Ishikawa (cell line): ENCODE results near the gene TBC1D4.

ENCODE experiments used
- CEBPB ChIP-seq: IDR thresholded peaks from 2 replicates; pipeline ENCODE4 v1.6.1; 2012
- CREB1 ChIP-seq: IDR thresholded peaks from 2 replicates; pipeline ENCODE4 v1.6.1; 2012; ENCODE audit warnings: low read depth
- EGR1 ChIP-seq: IDR thresholded peaks from 2 replicates; pipeline ENCODE4 v1.6.1; 2012
- EP300 ChIP-seq: IDR thresholded peaks from 2 replicates; pipeline ENCODE4 v1.6.1; 2012; ENCODE audit warnings: borderline replicate concordance
- FOXM1 ChIP-seq: IDR thresholded peaks from 2 replicates; pipeline ENCODE4 v1.6.1; 2012; ENCODE audit warnings: low read depth, borderline replicate concordance
- NFIC ChIP-seq: IDR thresholded peaks from 2 replicates; pipeline ENCODE4 v1.6.1; 2012
- RAD21 ChIP-seq: IDR thresholded peaks from 2 replicates; pipeline ENCODE4 v1.6.1; 2012; ENCODE audit warnings: low read depth
- TAF1 ChIP-seq: IDR thresholded peaks from 2 replicates; pipeline ENCODE4 v1.6.1; 2012; ENCODE audit warnings: low read depth, mild to moderate bottlenecking
- TCF12 ChIP-seq: IDR thresholded peaks from 2 replicates; pipeline ENCODE4 v1.6.1; 2012; ENCODE audit warnings: low read depth
- TEAD4 ChIP-seq: IDR thresholded peaks from 2 replicates; pipeline ENCODE4 v1.6.1; 2012
- YY1 ChIP-seq: IDR thresholded peaks from 2 replicates; pipeline ENCODE4 v1.6.1; 2012; ENCODE audit warnings: low read depth
- ZBTB7A ChIP-seq: IDR thresholded peaks from 2 replicates; pipeline ENCODE4 v1.6.1; 2012; ENCODE audit warnings: low read depth
- TF ChIP-seq, protein P1 (sequence below): IDR thresholded peaks from 2 replicates; pipeline ENCODE4 v1.6.1; 2012; ENCODE audit warnings: low read depth, mild to moderate bottlenecking
- TF ChIP-seq, protein P2 (sequence below): IDR thresholded peaks from 2 replicates; pipeline ENCODE4 v1.6.1; 2012
- TF ChIP-seq, protein P3 (sequence below): IDR thresholded peaks from 2 replicates; pipeline ENCODE4 v1.6.1; 2012

Gene TBC1D4

DNA sequence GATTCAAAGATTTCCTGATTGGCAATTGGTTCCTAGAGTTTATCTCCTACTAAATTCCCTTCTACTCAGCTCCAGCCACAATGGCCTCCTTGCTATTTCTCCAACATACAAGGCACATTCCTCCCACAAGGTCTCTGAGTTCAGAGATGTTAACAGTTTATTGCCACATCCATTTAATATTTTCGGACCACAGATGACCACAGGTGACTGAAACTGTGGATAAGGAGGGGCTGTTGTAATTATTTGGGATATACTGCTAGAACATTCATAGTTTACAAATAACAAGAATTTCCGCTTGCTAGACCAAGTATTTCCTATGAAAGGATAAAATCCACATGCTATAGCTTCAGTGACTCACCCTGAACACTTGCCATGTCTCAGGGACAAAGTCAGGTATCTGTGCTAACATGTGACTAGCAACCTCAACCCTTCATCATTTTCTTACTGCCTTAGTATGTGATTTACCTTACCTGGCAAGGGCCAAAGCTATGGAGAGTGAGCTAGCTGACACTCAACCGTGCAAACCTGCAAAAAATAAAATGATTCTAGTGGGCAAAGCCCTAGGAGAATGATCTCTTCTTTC, 117.7 kb downstream of the TBC1D4 start:
- no peak for TF ChIP-seq TCF12
- TF ChIP-seq EGR1, result no peak
- no peak for TF ChIP-seq ZBTB7A
- TF ChIP-seq EP300, result no peak
- no peak for TF ChIP-seq RAD21
- TF ChIP-seq, protein P1, sequence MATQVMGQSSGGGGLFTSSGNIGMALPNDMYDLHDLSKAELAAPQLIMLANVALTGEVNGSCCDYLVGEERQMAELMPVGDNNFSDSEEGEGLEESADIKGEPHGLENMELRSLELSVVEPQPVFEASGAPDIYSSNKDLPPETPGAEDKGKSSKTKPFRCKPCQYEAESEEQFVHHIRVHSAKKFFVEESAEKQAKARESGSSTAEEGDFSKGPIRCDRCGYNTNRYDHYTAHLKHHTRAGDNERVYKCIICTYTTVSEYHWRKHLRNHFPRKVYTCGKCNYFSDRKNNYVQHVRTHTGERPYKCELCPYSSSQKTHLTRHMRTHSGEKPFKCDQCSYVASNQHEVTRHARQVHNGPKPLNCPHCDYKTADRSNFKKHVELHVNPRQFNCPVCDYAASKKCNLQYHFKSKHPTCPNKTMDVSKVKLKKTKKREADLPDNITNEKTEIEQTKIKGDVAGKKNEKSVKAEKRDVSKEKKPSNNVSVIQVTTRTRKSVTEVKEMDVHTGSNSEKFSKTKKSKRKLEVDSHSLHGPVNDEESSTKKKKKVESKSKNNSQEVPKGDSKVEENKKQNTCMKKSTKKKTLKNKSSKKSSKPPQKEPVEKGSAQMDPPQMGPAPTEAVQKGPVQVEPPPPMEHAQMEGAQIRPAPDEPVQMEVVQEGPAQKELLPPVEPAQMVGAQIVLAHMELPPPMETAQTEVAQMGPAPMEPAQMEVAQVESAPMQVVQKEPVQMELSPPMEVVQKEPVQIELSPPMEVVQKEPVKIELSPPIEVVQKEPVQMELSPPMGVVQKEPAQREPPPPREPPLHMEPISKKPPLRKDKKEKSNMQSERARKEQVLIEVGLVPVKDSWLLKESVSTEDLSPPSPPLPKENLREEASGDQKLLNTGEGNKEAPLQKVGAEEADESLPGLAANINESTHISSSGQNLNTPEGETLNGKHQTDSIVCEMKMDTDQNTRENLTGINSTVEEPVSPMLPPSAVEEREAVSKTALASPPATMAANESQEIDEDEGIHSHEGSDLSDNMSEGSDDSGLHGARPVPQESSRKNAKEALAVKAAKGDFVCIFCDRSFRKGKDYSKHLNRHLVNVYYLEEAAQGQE, result no peak
- TF ChIP-seq FOXM1, result no peak
- no peak for TF ChIP-seq TEAD4
- no peak for TF ChIP-seq CEBPB
- TF ChIP-seq YY1, result no peak
- no peak for TF ChIP-seq NFIC
- no peak for TF ChIP-seq TAF1
- TF ChIP-seq, protein P2, sequence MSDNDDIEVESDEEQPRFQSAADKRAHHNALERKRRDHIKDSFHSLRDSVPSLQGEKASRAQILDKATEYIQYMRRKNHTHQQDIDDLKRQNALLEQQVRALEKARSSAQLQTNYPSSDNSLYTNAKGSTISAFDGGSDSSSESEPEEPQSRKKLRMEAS, result no peak
- TF ChIP-seq CREB1, result no peak
- TF ChIP-seq, protein P3, sequence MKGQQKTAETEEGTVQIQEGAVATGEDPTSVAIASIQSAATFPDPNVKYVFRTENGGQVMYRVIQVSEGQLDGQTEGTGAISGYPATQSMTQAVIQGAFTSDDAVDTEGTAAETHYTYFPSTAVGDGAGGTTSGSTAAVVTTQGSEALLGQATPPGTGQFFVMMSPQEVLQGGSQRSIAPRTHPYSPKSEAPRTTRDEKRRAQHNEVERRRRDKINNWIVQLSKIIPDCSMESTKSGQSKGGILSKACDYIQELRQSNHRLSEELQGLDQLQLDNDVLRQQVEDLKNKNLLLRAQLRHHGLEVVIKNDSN, result no peak

DNA sequence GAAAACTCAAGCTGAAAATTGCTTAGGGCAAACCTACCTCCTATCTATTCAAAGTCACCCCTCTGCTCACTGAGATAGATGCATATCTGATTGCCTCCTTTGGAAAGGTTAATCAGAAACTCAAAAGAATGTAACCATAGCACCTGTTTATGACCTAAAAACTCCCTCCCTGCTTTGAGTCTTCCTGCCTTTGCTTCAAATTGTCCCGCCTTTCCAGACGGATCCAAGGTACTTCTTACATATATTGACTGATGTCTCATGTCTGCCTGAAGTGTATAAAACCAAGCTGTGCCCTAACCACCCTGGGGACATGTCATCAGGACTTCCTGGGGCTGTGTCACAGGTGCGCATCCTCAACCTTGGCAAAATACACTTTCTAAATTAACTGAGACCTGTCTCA, 118.6 kb downstream of the TBC1D4 start:
- TF ChIP-seq NFIC (no peak), CEBPB (no peak), ZBTB7A (no peak), TCF12 (no peak), FOXM1 (no peak), YY1 (no peak), CREB1 (no peak), EP300 (no peak), TAF1 (no peak), TEAD4 (no peak), EGR1 (no peak), RAD21 (no peak)
- TF ChIP-seq, protein P3, result no peak
- TF ChIP-seq, protein P2, result no peak
- TF ChIP-seq, protein P1, result no peak

DNA sequence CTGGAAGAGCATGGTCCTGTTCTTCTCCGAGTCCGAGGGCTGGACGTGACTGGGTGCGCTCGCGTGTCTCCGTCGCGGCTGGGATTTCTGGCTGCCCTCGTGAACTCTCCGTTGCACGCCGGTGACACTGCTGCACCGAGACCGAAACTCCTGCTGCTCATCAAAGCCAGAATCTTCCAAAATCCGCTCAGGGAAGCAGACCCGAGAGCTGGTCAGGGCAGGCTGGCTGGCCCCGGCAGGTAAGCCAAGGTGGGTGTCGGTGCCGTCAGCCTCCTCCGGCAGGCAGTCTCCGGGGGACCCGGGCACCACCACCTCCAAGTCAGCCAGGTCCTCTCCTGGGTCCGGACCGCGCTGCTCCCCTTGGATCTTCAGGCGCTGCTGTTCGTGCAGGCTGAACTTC, 119.9 kb downstream of the TBC1D4 start:
- TF ChIP-seq, protein P3, result no peak
- TF ChIP-seq CREB1, result no peak
- no peak for TF ChIP-seq TCF12

DNA sequence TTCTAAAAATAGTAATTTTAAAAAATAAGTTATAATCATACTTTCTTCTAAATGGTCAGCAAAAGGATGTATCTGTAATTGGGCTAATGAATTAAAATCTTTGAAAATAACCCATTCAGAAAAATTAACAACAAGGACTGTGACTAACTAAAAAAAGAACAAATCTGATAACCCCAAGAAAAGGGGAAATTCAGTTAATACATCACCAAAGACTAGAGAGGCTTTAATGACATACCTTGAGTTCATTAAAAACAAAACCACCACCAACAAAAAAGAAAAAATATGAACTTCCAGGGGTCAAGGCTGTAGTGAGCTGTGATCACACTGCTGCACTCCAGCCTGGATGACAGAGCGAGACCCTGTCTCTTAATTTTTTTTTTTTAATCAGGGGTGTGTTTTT, 121.8 kb downstream of the TBC1D4 start:
- TF ChIP-seq TCF12, result no peak
- TF ChIP-seq, protein P3, result no peak
- TF ChIP-seq ZBTB7A, result no peak
- TF ChIP-seq, protein P1, result no peak
- TF ChIP-seq, protein P2, result no peak
- TF ChIP-seq CEBPB, result no peak
- TF ChIP-seq YY1, result no peak
- no peak for TF ChIP-seq TAF1
- TF ChIP-seq CREB1, result no peak
- no peak for TF ChIP-seq EGR1
- TF ChIP-seq TEAD4, result no peak
- no peak for TF ChIP-seq RAD21
- TF ChIP-seq NFIC, result no peak
- TF ChIP-seq FOXM1, result no peak
